ENCODE measurements around the gene GDF10.

DNA sequence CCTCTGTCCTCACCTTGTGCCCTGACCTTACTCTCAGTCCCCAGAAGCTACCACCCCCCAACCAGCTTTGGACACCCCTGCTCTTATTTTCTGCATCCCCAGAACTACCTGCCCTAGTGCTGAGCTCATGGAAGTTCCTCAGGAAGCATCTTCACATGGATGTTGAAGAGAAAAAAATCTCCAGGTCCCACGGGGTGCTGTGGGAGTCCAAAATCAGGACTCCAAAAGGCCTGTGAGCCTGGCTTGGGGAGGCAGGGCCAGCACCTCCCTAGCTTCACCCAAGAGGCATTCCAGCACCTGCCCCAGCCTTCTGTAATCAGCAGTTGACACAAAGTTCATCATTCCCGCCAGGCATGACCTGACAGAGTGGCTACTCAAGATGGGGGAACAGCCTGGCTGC lies 20.7 kb upstream of the GDF10 start:
- no peak for TF ChIP-seq CTCF (IDR thresholded peaks at IDR 0.05; ENCODE audit: poor library complexity, severe bottlenecking)
- no peak for TF ChIP-seq EP300 (conservative IDR thresholded peaks at IDR 0.05; ENCODE audit: poor library complexity, severe bottlenecking)
- TF ChIP-seq, protein P1, sequence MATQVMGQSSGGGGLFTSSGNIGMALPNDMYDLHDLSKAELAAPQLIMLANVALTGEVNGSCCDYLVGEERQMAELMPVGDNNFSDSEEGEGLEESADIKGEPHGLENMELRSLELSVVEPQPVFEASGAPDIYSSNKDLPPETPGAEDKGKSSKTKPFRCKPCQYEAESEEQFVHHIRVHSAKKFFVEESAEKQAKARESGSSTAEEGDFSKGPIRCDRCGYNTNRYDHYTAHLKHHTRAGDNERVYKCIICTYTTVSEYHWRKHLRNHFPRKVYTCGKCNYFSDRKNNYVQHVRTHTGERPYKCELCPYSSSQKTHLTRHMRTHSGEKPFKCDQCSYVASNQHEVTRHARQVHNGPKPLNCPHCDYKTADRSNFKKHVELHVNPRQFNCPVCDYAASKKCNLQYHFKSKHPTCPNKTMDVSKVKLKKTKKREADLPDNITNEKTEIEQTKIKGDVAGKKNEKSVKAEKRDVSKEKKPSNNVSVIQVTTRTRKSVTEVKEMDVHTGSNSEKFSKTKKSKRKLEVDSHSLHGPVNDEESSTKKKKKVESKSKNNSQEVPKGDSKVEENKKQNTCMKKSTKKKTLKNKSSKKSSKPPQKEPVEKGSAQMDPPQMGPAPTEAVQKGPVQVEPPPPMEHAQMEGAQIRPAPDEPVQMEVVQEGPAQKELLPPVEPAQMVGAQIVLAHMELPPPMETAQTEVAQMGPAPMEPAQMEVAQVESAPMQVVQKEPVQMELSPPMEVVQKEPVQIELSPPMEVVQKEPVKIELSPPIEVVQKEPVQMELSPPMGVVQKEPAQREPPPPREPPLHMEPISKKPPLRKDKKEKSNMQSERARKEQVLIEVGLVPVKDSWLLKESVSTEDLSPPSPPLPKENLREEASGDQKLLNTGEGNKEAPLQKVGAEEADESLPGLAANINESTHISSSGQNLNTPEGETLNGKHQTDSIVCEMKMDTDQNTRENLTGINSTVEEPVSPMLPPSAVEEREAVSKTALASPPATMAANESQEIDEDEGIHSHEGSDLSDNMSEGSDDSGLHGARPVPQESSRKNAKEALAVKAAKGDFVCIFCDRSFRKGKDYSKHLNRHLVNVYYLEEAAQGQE (IDR thresholded peaks at IDR 0.05; ENCODE audit: borderline replicate concordance), result no peak
- TF ChIP-seq EZH2 (IDR thresholded peaks at IDR 0.05; ENCODE audit: borderline replicate concordance, insufficient read depth, low read length, poor library complexity, severe bottlenecking), result no peak
- no peak for TF ChIP-seq POLR2AphosphoS5 (IDR thresholded peaks at IDR 0.05)
- TF ChIP-seq TAF1 (IDR thresholded peaks at IDR 0.05; ENCODE audit: low read depth), result no peak
- no peak for TF ChIP-seq SMC3 (conservative IDR thresholded peaks at IDR 0.05; ENCODE audit: poor library complexity)
- TF ChIP-seq RAD21 (conservative IDR thresholded peaks at IDR 0.05), result no peak
- TF ChIP-seq MXI1 (conservative IDR thresholded peaks at IDR 0.05; ENCODE audit: poor library complexity, severe bottlenecking), result no peak

Measured in neural cell (in vitro differentiated cells).